C4-2B (cell line): ENCODE results near the gene SRP9.

Source experiments
- ZFX ChIP-seq: fragments of 450-650 bp; IDR thresholded peaks from 2 replicates; pipeline ENCODE4 v1.6.1; 2017
- TF ChIP-seq, protein P1 (sequence below): fragments of 450-650 bp; conservative IDR thresholded peaks from 2 replicates; pipeline ENCODE4 v1.5.1; 2017; ENCODE audit warnings: mild to moderate bottlenecking

DNA sequence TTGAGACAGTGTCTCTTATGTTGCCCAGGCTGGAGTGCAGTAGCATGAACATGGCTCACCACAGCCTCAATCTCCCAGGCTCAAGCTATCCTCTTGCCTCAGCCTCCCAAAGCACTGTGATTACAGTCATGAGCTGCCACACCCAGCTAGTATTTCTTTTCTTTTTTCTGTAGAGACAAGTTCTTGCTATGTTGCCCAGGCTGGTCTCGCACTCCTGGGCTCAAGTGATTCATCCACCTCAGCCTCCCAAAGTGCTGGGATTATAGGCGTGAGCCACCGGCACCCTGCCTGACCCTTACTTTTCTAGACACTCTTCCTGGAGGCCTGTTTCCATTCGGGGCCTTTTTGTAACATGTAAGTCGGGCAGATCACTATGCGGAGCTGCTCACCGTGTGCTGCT is 30.1 kb upstream of the SRP9 start:
- TF ChIP-seq, protein P1, sequence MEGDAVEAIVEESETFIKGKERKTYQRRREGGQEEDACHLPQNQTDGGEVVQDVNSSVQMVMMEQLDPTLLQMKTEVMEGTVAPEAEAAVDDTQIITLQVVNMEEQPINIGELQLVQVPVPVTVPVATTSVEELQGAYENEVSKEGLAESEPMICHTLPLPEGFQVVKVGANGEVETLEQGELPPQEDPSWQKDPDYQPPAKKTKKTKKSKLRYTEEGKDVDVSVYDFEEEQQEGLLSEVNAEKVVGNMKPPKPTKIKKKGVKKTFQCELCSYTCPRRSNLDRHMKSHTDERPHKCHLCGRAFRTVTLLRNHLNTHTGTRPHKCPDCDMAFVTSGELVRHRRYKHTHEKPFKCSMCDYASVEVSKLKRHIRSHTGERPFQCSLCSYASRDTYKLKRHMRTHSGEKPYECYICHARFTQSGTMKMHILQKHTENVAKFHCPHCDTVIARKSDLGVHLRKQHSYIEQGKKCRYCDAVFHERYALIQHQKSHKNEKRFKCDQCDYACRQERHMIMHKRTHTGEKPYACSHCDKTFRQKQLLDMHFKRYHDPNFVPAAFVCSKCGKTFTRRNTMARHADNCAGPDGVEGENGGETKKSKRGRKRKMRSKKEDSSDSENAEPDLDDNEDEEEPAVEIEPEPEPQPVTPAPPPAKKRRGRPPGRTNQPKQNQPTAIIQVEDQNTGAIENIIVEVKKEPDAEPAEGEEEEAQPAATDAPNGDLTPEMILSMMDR: no peak
- no peak for TF ChIP-seq ZFX
